COLO829 (cell line): ENCODE measurements around the gene PTPA.
A peak's percentile ranks its signal among the peaks of the same experiment; 100 is the strongest.

ENCODE experiments used
- DNase-seq: peaks from one replicate; pipeline ENCODE4 v3.0.0; 2012; ENCODE audit warnings: low spot score

The PTPA gene

DNA sequence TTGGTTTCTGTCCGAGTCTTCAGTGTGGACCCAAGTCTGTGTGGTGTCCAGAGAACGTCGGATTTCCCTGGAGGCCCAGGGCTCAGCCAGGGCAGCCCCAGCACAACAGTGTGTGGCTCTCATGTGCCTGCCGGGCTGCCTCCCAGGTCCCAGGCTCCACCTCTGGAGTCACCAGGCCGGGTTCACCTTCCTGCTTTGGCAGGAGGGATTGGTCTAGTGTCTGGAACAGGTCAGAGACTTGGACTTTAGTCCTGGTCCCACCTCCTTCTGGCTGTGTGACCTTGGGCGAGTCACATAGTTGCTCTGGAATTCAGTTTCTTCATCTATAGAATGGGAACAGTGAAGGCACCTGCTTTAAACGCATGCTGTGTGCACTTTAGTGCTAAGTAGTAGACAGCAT lies 27.1 kb upstream of the PTPA start:
- no peak for DNase-seq

- DNase-seq = no peak
Observed at GRCh38 chr9:129089246-129089645, 22.0 kb upstream of the PTPA start.

- DNase-seq = no peak
Observed at GRCh38 chr9:129093602-129094386, 17.4 kb upstream of the PTPA start.

GRCh38 chr9:129094387-129095169 lies 16.6 kb upstream of the PTPA start:
- DNase-seq = no peak

DNA sequence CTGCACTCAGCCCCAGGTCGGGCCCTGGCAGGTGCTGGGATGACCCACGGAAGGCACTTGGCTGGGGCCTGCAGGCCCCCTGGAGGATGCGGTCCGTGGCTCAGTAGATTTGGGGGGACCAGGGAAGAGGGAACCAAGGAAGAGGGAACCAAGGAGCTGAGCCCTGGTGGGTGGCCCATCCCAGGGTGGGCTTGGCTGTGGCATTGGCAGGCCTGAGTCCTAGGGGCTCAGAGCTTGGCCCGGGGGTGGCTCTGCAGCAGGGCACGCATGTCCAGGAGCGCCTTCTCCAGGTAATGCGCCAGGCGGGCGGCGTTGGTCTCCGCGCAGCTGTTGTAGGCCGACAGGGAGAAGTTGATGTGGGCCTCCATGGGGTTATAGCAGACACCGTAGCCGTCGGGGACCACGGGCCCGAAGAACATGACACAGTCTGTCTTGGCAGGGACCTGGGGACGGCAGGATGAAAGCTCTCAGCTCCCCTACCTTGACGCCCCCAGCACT lies 16.0 kb upstream of the PTPA start:
- DNase-seq = no peak

- DNase-seq = no peak
Observed at GRCh38 chr9:129095908-129096307, 15.3 kb upstream of the PTPA start.

DNA sequence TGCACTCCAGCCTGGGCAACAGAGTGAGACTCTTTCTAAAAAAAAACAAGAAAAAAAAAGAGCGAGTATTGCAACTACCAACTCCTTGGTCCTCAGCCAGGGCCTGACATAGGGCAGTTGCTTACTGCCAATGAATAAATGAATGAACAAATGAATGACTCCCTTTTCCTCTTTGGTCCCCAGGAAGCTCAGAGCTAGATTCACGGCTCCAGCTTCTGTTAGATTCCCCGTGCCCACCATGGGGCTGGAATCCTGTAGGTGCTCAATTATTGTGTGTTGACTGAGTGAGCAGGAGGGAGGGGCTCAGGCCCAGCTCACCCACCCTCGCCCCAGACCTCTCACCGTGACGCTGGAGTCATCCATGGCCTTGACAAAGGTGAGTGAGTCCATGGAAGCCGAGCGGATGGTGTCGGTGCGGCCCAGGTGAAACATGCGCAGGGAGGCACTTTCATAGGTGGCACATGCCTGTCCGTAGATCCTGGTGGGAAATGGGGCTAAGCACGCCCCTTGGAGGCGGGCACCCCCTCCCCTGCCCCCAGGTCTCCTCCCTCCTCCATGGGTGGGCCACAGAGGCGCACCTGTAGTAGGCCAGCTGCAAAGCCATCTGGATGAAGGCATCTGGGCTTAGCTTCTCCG lies 13.4 kb upstream of the PTPA start:
- no peak for DNase-seq

GRCh38 chr9:129098328-129098727 lies 12.9 kb upstream of the PTPA start:
- DNase-seq = no peak

DNA sequence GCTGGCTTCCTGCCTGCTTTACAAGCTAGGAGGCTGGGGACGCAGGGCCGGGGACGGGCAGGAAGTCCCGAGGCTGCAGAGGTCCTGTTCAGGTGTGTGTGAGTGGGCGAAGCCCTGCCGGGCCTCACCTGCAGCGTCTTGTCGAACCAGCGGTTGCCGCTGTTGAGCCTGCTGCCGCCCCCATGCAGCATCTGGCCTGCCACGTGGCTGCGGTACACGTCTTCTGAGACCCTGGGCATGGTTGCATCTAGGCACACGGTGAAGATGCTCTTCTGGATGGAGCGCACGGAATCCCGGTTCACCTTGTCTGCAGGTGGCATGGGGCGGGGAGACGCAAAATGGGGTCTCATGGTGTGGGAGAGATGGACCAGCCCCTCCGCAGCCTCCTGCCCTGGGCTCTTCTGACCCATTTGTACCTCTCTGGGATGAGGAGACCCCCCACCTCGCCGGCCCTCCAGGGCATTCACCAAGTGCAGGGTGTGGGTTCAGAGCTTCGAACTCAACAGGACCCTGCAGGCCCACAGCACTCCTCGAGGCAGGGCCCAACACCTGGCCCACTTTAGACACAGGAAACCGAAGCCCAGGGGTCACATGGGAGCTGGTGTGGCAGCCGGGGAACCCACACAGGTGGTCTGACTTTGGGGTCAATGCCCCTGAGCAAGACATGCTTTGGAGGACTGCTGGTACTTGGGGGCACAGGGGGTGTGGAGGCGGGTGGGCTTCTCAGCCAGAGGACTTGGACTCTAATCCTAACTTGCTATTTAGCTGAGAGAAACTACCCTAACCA lies 10.6 kb upstream of the PTPA start:
- no peak for DNase-seq

DNA sequence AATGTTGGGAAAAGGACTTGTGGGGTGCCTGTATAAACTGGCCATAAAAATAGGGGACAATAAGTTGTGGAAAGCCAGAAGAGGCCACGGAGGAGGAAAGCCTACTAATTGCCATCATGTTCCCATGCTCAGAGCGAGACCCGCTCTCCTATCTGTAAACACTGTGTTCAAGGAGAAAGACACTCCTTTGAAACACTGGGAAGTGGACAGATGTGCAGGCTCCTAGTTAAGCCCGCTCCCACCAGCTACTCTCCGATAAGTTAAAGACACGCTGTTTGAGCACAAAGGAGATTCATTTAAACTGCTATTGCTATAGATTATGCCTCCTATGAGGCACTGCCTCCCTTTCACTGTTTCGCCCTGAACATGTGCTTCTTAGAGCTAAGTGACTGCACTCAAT lies 9.9 kb upstream of the PTPA start:
- no peak for DNase-seq

DNA sequence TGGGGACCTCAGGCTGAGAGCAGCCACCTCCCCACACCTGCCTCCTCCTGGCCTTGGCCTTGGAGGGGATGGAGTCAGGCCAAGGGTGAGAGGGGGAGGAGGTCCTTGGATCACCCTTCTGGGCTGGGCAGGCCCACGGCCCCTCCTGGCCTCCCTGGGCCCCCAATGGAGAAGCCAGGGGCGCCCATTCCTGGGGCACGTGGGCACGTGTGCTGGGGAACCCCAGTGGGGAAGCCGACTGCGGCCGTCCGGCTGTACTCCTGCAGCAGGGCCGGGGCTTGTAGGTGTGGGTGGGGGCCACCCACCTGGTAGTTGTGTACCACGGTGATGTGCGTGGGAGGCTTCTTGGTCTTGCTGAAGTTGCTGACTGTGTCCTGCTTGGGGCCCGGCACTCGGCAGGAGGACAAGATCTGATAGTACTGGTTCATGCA lies 9.1 kb upstream of the PTPA start:
- DNase-seq = no peak

GRCh38 chr9:129102791-129103594 lies 8.2 kb upstream of the PTPA start:
- peak; percentile 57 for DNase-seq

DNA sequence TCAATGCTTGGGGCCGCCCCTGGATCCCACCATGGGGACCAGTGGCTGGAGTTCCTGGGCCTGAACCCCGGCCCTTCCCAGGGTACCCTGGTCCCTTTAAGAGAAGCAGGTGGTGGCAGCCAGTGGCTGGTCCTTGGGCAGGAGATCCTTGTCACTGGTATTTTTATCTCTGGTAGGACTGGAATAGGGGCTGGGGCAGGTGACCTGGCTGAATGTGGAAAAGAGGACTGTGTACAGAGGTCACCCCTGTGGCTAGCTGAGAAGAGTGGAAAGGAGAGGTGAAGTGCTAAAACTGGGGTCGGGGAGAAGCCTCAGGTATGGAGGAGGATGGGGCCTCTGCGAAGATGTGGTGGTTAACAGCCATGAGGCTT lies 7.6 kb upstream of the PTPA start:
- DNase-seq = no peak

- no peak for DNase-seq
Observed at GRCh38 chr9:129104051-129104450, 7.2 kb upstream of the PTPA start.

DNA sequence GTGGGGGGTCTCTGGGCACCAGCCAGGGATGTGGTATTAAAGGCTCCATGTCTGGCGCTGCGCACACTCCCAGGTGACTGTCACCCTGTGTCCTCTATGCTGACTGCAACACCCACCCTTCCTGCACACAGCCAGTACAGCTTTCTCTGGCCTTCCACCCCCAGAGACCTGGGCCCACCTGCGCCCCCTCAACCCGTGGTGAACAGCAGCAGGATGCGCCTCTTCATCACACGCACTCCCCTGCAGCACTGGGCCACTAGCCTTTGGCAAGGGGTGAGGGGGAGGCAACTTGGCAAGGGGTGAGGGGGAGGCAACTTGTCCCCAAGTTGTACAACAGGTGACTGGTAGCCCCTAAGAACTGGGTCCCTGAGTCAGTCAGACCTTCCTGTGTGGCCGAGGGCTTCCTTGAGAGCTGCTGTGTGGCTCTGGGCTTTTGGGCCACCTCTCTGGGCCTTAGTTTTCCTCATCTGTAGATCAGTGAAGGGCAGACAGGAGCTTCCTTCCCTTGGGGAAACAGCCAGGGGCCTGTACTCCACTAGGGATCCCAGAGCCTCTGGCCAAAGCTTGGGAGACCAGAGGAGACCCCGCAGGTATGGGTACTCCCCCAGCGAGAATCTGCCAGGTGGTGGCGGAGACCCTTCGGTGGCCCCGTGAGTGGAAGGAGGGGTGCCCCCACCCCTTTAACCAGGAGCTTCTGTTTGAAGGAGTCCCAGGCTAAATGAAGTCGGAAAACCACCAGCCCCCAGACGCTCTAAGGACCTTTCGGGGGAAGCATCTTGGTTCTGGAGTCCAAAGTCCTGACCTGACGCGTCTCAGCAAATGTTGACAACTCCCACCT lies 5.1 kb upstream of the PTPA start:
- DNase-seq = no peak

DNA sequence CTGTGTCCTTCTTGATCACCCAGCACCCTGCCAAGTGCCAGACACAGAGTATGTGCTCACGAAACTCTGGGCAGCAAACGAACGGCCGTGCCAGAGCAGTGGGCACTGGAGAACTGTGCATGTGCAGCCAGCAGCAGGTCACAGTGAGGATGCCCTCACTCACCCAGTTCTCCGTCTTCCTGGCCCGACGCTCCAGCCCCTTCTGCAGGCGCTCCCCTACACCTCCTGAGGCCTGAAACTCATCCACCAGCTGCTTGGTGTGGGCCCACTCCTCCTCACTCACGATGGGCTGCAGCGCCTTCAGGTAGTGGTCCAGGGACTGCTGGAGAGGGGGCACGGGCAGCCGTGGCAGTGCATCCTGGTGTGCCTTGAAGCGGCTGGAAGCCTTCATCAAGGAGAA lies 3.6 kb upstream of the PTPA start:
- no peak for DNase-seq

GRCh38 chr9:129108083-129108804 lies 3.0 kb upstream of the PTPA start:
- no peak for DNase-seq

DNA sequence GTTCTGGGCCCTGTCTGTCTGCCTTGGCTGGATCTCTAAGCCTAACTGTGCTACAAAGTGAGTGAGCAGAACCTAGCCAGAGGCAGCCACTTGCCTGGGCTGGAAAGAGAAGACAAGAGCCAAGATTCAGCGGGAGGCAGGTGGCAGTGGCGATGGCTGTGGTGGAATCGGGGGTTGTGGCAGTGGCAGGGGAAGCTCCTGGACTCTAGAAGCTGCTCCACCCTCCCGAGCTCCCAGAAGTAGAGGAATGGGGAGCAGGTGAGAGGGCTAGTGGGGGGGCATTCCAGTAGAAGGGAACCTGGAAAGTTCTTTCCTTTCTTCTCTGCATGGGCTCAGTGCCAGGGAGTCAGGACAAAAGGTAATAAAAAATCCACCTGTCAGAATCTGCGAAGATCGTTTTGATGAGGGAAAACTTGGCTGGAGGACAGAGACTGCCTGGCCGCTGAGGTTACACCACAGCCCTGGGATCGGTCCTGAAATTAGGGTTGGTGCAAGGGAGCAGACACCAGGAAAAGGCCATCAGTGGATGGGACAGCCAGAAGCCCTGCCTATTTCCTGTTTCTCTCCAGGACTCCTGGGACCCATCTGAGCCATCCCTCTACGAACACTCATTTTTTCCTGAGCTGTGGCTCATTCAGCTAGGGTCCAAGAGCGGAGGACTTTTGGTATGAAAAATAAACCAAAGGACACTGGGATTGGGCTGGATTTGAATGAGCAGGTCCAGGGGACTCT lies 2.2 kb upstream of the PTPA start:
- no peak for DNase-seq

- DNase-seq = no peak
Observed at GRCh38 chr9:129109537-129109903, 1.7 kb upstream of the PTPA start.
